ENCODE results near the gene PGM3. TPM values are rescaled to one million over a fixed set of nuclear protein-coding genes. Genes with fewer than 3 reads are reported as not detected.

PGM3 gene, protein sequence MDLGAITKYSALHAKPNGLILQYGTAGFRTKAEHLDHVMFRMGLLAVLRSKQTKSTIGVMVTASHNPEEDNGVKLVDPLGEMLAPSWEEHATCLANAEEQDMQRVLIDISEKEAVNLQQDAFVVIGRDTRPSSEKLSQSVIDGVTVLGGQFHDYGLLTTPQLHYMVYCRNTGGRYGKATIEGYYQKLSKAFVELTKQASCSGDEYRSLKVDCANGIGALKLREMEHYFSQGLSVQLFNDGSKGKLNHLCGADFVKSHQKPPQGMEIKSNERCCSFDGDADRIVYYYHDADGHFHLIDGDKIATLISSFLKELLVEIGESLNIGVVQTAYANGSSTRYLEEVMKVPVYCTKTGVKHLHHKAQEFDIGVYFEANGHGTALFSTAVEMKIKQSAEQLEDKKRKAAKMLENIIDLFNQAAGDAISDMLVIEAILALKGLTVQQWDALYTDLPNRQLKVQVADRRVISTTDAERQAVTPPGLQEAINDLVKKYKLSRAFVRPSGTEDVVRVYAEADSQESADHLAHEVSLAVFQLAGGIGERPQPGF
- 48.1 and 61.5 TPM in 2 replicates for total RNA-seq (ENCODE audit: low replicate concordance)

DNA sequence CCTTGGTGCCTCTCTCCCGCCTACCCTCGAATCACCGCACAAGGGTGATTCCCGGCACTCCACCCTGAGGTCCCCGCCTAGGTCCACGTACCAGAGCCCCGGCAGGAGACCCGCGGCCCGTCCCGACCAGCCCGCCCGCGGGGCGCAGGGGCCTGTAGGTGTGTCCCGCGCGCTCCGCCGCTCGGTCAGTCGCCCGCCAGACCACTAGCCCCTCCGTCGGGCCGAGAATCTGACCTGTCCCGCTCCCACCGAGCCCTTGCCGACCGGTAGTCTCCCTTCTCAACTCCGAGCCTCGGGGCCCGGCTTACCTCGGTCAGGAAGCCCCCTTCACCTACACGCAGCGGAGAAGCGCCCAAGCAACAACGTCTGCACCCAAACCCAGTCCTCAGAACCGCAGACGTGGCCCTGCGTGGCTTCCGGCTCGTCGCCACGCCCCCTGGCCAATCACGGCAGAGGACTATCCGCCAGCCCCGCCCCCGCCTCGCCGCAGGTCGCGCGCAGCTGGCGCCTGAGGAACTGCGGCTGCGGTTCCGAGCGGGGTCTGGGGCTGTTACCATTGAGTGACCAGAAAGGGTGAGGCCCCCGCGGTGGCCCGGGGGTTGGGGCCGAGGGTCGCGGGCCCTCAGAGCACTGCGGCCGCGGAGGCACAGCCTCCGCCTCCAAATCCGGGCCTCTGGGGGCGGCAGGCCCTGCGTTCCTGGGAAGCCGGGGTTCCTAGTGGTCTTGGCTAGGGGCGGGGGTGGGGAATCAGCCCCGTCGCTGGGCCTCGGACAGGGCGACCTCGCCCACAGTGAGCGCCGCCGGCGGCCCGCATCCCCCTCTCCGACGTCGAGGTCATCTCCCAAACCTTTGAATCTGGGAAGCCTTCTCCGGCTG, at the start of gene PGM3, which contains the start of gene RWDD2A:
TSS of gene PGM3 (minus strand) at position 395 of the 876 bp plus-strand sequence. CDS start 2,253 bp downstream, outside the sequence.
TSS of gene RWDD2A (plus strand) at position 487 of the 876 bp plus-strand sequence. CDS start 1,095 bp downstream, outside the sequence.
- H3K9me3 Mint-ChIP-seq, result no peaks in the 10 kb centered on the region

DNA sequence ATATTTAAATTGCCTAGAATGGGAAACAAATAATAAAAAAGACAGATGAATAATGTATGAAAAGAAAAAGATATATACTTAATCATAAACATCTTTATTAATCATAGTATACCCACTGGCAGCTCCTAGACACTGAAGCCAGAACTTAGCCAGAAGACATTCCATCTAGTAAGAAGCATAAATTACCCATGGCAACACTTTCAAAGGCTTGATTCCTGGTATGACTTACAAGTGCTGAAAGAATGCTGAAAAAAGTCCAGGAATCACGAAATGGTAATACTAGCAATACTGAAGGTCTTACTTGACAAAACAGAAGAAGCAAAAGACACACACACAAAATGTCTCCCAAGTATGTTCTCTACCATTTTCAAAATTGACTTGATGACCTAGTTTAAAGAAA, 38.1 kb upstream of the PGM3 start:
- H3K4me1 Mint-ChIP-seq, result no peaks in the 10 kb centered on the region
- no peak overlapping the region for H3K27ac ChIP-seq
- no peak for TF ChIP-seq EZH2phosphoT487 (IDR thresholded peaks at IDR 0.05)
- TF ChIP-seq EZH2 (IDR thresholded peaks at IDR 0.05), result no peak
- TF ChIP-seq, protein P1, sequence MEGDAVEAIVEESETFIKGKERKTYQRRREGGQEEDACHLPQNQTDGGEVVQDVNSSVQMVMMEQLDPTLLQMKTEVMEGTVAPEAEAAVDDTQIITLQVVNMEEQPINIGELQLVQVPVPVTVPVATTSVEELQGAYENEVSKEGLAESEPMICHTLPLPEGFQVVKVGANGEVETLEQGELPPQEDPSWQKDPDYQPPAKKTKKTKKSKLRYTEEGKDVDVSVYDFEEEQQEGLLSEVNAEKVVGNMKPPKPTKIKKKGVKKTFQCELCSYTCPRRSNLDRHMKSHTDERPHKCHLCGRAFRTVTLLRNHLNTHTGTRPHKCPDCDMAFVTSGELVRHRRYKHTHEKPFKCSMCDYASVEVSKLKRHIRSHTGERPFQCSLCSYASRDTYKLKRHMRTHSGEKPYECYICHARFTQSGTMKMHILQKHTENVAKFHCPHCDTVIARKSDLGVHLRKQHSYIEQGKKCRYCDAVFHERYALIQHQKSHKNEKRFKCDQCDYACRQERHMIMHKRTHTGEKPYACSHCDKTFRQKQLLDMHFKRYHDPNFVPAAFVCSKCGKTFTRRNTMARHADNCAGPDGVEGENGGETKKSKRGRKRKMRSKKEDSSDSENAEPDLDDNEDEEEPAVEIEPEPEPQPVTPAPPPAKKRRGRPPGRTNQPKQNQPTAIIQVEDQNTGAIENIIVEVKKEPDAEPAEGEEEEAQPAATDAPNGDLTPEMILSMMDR (IDR thresholded peaks at IDR 0.05), result no peak
- H3K9me3 ChIP-seq (ENCODE audit: low read depth), result no peaks in the 10 kb centered on the region
- H3K36me3 Mint-ChIP-seq, result no peaks in the 10 kb centered on the region
- H2AFZ ChIP-seq (replicated peaks), result no peak overlapping the region
- H3K27me3 ChIP-seq, result no peaks in the 10 kb centered on the region
- DNase-seq (ENCODE audit: low spot score), result no peak
- no peaks in the 10 kb centered on the region for H3K79me2 ChIP-seq (ENCODE audit: low read depth)
- H3K9ac ChIP-seq, result no peak overlapping the region
- no peak overlapping the region for H3K4me3 ChIP-seq
- H3K27me3 Mint-ChIP-seq (ENCODE audit: insufficient read depth, low read depth), result no peaks in the 10 kb centered on the region
- H3K9me3 Mint-ChIP-seq, result no peaks in the 10 kb centered on the region
- no peaks in the 10 kb centered on the region for H3K36me3 ChIP-seq
- H3F3A ChIP-seq (ENCODE audit: low read depth), result no peaks in the 10 kb centered on the region
- H3K27ac Mint-ChIP-seq, result no peak overlapping the region
- no peak overlapping the region for H3K4me3 Mint-ChIP-seq
- H3K4me1 ChIP-seq, result no peaks in the 10 kb centered on the region
- no peak overlapping the region for H3K4me2 ChIP-seq
- H4K20me1 ChIP-seq (ENCODE audit: low read depth), result no peaks in the 10 kb centered on the region

More for the DNA sequence above, at the start of gene PGM3, which contains the start of gene RWDD2A:
- H3K4me2 ChIP-seq, result peak within 1 kb of the TSS; percentile 88
- Mint-ChIP-seq H3K4me1 (peaks cover 27% of the 10 kb centered on the region), H3K27me3 (ENCODE audit: insufficient read depth, low read depth) (no peaks in the 10 kb centered on the region), H3K4me3 (peak within 1 kb of the TSS; percentile 99), H3K27ac (peak within 1 kb of the TSS; percentile 96), H3K36me3 (peaks cover 18% of the 10 kb centered on the region)
- DNase-seq (ENCODE audit: low spot score), result peak; percentile 95
- no peaks in the 10 kb centered on the region for H3K27me3 ChIP-seq
- peak within 1 kb of the TSS; percentile 68 for H3K27ac ChIP-seq
- peaks cover 34% of the 10 kb centered on the region for H4K20me1 ChIP-seq (ENCODE audit: low read depth)
- no peaks in the 10 kb centered on the region for H3F3A ChIP-seq (ENCODE audit: low read depth)
- H3K4me3 ChIP-seq, result peak within 1 kb of the TSS; percentile 90
- TF ChIP-seq EZH2 (IDR thresholded peaks at IDR 0.05), result no peak
- peaks cover 7% of the 10 kb centered on the region for H3K4me1 ChIP-seq
- H3K36me3 ChIP-seq, result peaks cover 12% of the 10 kb centered on the region
- H3K79me2 ChIP-seq (ENCODE audit: low read depth), result peaks cover 52% of the 10 kb centered on the region
- H2AFZ ChIP-seq (replicated peaks), result peak within 1 kb of the TSS; percentile 86
- H3K9ac ChIP-seq, result peak within 1 kb of the TSS; percentile 49
- H3K9me3 ChIP-seq (ENCODE audit: low read depth), result no peaks in the 10 kb centered on the region

DNA sequence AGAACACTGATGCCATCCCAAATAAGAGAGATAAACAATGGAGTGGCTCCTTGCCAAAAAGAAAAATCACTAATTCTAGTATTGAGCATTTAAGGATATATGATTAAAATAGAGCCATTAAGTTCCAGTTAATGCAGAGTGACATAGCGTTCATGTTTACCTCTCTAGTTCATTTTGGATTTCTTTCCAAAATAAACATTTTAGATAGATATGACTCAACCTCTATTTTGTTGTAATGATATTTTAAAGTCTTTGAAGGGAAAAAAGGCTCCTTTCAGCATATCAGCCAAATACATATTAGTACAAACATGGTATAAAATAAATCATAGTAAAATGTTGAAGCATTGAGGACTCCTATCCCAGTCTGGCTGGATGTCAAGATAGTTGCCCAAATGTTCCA, 33.5 kb upstream of the PGM3 start:
- Mint-ChIP-seq H3K27me3 (ENCODE audit: insufficient read depth, low read depth) (no peaks in the 10 kb centered on the region), H3K4me1 (no peaks in the 10 kb centered on the region), H3K27ac (no peak overlapping the region), H3K36me3 (no peaks in the 10 kb centered on the region), H3K9me3 (no peaks in the 10 kb centered on the region), H3K4me3 (no peak overlapping the region)
- H3K4me2 ChIP-seq, result no peak overlapping the region
- no peak overlapping the region for H3K4me3 ChIP-seq
- no peaks in the 10 kb centered on the region for H3K9me3 ChIP-seq (ENCODE audit: low read depth)
- no peaks in the 10 kb centered on the region for H3F3A ChIP-seq (ENCODE audit: low read depth)
- TF ChIP-seq EZH2phosphoT487 (IDR thresholded peaks at IDR 0.05), result no peak
- TF ChIP-seq, protein P1 (IDR thresholded peaks at IDR 0.05), result no peak
- no peak for TF ChIP-seq EZH2 (IDR thresholded peaks at IDR 0.05)
- H3K36me3 ChIP-seq, result no peaks in the 10 kb centered on the region
- no peak for DNase-seq (ENCODE audit: low spot score)
- no peaks in the 10 kb centered on the region for H4K20me1 ChIP-seq (ENCODE audit: low read depth)
- H3K79me2 ChIP-seq (ENCODE audit: low read depth), result no peaks in the 10 kb centered on the region
- no peak overlapping the region for H3K9ac ChIP-seq
- no peaks in the 10 kb centered on the region for H3K27me3 ChIP-seq
- no peak overlapping the region for H2AFZ ChIP-seq (replicated peaks)
- H3K4me1 ChIP-seq, result no peaks in the 10 kb centered on the region
- H3K27ac ChIP-seq, result no peak overlapping the region
